ENCODE results near the gene GPR176.

Gene GPR176

DNA sequence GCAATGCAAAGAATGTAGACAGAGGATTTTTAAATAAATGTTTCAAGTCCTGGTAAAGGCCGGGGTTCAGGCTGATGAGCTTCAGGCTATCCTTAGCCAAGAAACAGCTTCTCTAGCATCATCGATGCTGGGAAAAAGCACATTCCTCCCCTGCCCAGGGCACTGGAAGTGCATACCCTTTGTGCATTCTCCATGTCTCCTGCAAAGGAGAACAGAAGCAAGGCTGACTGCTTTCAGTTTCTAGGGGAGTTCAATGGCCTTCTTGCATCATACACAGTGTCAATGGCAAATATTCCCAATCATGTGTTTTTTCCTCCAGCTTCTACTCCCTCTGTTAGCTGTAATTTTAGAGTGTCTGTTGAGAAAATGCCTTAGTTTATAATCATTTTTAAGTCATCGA, 59.9 kb downstream of the GPR176 start:
- no peak for TF ChIP-seq CTCF (conservative IDR thresholded peaks at IDR 0.05)

GRCh38 chr15:39859636-39860035, 60.4 kb downstream of the GPR176 start:
- no peak for TF ChIP-seq CTCF (conservative IDR thresholded peaks at IDR 0.05)
- no peak overlapping the region for H3K27ac ChIP-seq

More for the DNA sequence above, 59.9 kb downstream of the GPR176 start:
- no peak overlapping the region for H3K27ac ChIP-seq

DNA sequence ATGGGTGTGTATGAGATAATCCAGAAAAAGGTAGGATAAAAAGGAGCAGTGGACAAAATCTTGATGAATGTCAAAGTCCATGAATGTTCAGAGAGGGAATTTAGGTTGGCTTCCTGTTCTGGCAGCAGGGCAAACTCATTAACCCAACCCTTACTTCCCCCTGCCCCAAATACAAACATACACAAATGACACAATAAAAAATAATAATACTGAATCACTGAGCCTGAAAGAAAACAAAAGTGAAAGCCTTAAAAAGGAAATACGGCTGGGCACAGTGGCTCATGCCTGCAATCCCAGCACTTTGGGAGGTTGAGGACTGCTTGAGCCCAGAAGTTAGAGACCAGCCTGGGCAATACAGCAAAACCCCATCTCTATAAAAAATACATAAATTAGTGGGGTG, 62.9 kb downstream of the GPR176 start:
- H3K27ac ChIP-seq, result no peak overlapping the region
- no peak for TF ChIP-seq CTCF (conservative IDR thresholded peaks at IDR 0.05)

- no peak overlapping the region for H3K27ac ChIP-seq
- TF ChIP-seq CTCF (conservative IDR thresholded peaks at IDR 0.05), result no peak
These were observed 63.7 kb downstream of the GPR176 start for GRCh38 chr15:39856357-39856756.

- H3K27ac ChIP-seq, result no peak overlapping the region
- TF ChIP-seq CTCF (conservative IDR thresholded peaks at IDR 0.05), result no peak
These were observed 64.7 kb downstream of the GPR176 start for GRCh38 chr15:39855400-39855799.

DNA sequence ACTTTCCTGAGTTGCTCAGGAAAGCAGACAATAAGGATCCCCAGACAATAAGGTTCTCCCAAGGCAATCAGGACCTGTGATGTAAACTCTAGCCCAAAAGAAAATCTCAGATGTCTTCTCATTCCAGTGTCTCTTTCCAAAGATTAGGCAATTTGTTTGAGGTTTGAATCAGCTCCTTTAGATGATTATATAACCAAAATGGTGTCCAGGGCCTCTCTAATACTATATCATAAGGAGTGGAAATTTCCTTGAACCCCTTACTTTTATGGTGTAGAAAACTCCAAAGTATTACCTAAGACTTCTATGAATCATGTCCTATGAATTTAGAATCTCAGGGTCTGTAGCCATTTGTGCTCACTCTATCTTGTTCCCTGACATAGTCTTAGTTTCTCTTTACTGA, 65.9 kb downstream of the GPR176 start:
- no peak overlapping the region for H3K27ac ChIP-seq
- no peak for TF ChIP-seq CTCF (conservative IDR thresholded peaks at IDR 0.05)

- TF ChIP-seq CTCF (conservative IDR thresholded peaks at IDR 0.05), result no peak
- H3K27ac ChIP-seq, result no peak overlapping the region
These were observed 67.8 kb downstream of the GPR176 start for GRCh38 chr15:39852250-39852649.
